Upper lobe of left lung (tissue), 6 donors: Measurements from ENCODE around the gene TNXB. TPM values are rescaled to one million over a fixed set of nuclear protein-coding genes. Genes with fewer than 3 reads are reported as not detected.

Experiments
- ATAC-seq, 2 donors: fragments of 200-7000 bp; cut with Tn5 transposase; one replicate each; pipeline ENCODE4 v1.9.1; 2022; ENCODE audit warnings: mild to moderate bottlenecking in 2 of 2, moderate library complexity in 2 of 2; ENCODE audit not compliant: low FRiP score in 2 of 2
- DNase-seq, 2 donors: peaks; one replicate each; pipeline ENCODE4 v3.0.0-alpha.2; 2019 to 2020
- H3K27ac ChIP-seq, 4 donors: fragments of 200-600 bp; sonication (generic); one replicate each; pipeline ENCODE4 v1.5.1; 2016 to 2019
- H3K27me3 ChIP-seq, 4 donors: fragments of 200-600 bp; sonication (generic); one replicate each; pipeline ENCODE4 v1.5.1; 2017 to 2019
- H3K36me3 ChIP-seq, 4 donors: fragments of 200-600 bp; sonication (generic); one replicate each; pipeline ENCODE4 v1.5.1; 2016 to 2019
- H3K4me1 ChIP-seq, 4 donors: fragments of 200-600 bp; sonication (generic); one replicate each; pipeline ENCODE4 v1.5.1; 2018 to 2019
- H3K4me3 ChIP-seq, 4 donors: fragments of 200-600 bp; sonication (generic); one replicate each; pipeline ENCODE4 v1.5.1; 2017 to 2019; ENCODE audit warnings: mild to moderate bottlenecking in 2 of 4, moderate library complexity in 1 of 4
- H3K9me3 ChIP-seq, 4 donors: fragments of 200-600 bp; sonication (generic); one replicate each; pipeline ENCODE4 v1.5.1; 2018 to 2019
- CTCF ChIP-seq, 6 experiments: fragments of 450-650 bp in 4 of 6; fragments of 200-600 bp in 2 of 6; sonication (generic) in 2 of 6; IDR thresholded peaks; one replicate each; pipeline ENCODE4 v1.5.1; 2016 to 2019; ENCODE audit warnings: antibody characterized with exemption in 6 of 6
- EP300 ChIP-seq, 4 donors: sonication (generic); formaldehyde crosslinking; IDR thresholded peaks; one replicate each; pipeline ENCODE4 v1.5.1; 2017; ENCODE audit warnings: antibody characterized with exemption in 4 of 4, control low read depth in 2 of 4
- POLR2A ChIP-seq, 4 donors: fragments of 450-650 bp; IDR thresholded peaks; one replicate each; pipeline ENCODE4 v1.5.1; 2016 to 2017; ENCODE audit warnings: antibody characterized with exemption in 4 of 4, mild to moderate bottlenecking in 2 of 4
- POLR2AphosphoS5 ChIP-seq, 2 donors: sonication (generic); formaldehyde crosslinking; IDR thresholded peaks; one replicate each; pipeline ENCODE4 v1.5.1; 2017; ENCODE audit warnings: antibody characterized with exemption in 2 of 2
- WGBS, 2 donors: methylation state at CpG; one replicate each; pipeline ENCODE4 v1.1.5; 2017 to 2018; 5-methylcytosine and 5-hydroxymethylcytosine counted together
- total RNA-seq, 6 donors: library from RNA; depleted of rRNA in 4 of 6; stranded (reverse); fragments of >200 nt in 4 of 6; gene quantifications; one replicate each; pipeline versions ENCODE4 v1.1.0 to v1.2.1, GENCODE V29; 2016 to 2021
- donor health status: DM: no; HTN: no; CAD: no; lungs with moderate emphysema.
- donor health status: DM: no; HTN: yes; CAD: no; lungs with severe emphysema.

Gene TNXB
- total RNA-seq, 6 donors from 2014 or later, result 58.1 to 206 (median 151) TPM

GRCh38 chr6:32096394-32097258, 12.5 kb downstream of the TNXB start:
- H3K4me3 ChIP-seq, result peak overlapping the region in 2 of 4 donors; percentile 2 to 13
- H3K27ac ChIP-seq, result peak overlapping the region in 1 of 4 donors; percentile 19
- WGBS, 2 donors, result 52 to 79% methylated on average over 12 to 62 of the region's 90 CpGs
- H3K36me3 ChIP-seq, result peaks cover 0 to 42% (median 12%) of the 10 kb centered on the region in 4 donors
- H3K27me3 ChIP-seq, result peaks cover 0 to 8% (median 0%) of the 10 kb centered on the region in 4 donors
- DNase-seq, result peak in 1 of 2 donors; percentile 85
- peak; percentile 5 to 9 for ATAC-seq
- H3K9me3 ChIP-seq, result no peaks in the 10 kb centered on the region
- peaks cover 16 to 35% (median 21%) of the 10 kb centered on the region in 4 donors for H3K4me1 ChIP-seq
- TF ChIP-seq POLR2A (IDR thresholded peaks at IDR 0.05), result no peak
- TF ChIP-seq EP300 (IDR thresholded peaks at IDR 0.05), result no peak
- no peak for TF ChIP-seq POLR2AphosphoS5 (IDR thresholded peaks at IDR 0.05)
- peak in 1 of 6 experiments; percentile 12 for TF ChIP-seq CTCF (IDR thresholded peaks at IDR 0.05)

DNA sequence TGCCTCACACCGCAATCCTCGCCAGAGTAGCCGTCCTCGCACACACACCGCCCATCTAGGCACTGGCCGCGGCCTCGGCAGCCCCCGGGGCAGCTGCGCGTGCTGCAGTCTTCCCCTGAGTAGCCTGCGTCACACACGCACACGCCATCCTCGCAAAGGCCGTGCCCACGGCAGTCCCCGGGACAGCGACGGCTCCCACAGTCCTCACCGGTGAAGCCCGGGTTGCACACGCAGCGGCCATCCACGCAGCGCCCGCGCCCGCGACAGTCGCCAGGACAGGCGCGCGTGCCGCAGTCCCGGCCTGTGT, 13.1 kb downstream of the TNXB start:
- ATAC-seq (no peak), DNase-seq (no peak)
- 42% methylated on average over 11 to 26 of the region's 36 CpGs for WGBS, 2 donors
- no peaks in the 10 kb centered on the region for H3K9me3 ChIP-seq
- H3K4me1 ChIP-seq, result peaks cover 18 to 37% (median 22%) of the 10 kb centered on the region in 4 donors
- TF ChIP-seq POLR2A (IDR thresholded peaks at IDR 0.05) (no peak), POLR2AphosphoS5 (IDR thresholded peaks at IDR 0.05) (no peak), CTCF (IDR thresholded peaks at IDR 0.05) (no peak), EP300 (IDR thresholded peaks at IDR 0.05) (no peak)
- H3K27me3 ChIP-seq, result peaks cover 0 to 8% (median 0%) of the 10 kb centered on the region in 4 donors
- peak overlapping the region in 2 of 4 donors; percentile 2 to 13 for H3K4me3 ChIP-seq
- no peak overlapping the region for H3K27ac ChIP-seq
- H3K36me3 ChIP-seq, result peaks cover 0 to 42% (median 12%) of the 10 kb centered on the region in 4 donors

DNA sequence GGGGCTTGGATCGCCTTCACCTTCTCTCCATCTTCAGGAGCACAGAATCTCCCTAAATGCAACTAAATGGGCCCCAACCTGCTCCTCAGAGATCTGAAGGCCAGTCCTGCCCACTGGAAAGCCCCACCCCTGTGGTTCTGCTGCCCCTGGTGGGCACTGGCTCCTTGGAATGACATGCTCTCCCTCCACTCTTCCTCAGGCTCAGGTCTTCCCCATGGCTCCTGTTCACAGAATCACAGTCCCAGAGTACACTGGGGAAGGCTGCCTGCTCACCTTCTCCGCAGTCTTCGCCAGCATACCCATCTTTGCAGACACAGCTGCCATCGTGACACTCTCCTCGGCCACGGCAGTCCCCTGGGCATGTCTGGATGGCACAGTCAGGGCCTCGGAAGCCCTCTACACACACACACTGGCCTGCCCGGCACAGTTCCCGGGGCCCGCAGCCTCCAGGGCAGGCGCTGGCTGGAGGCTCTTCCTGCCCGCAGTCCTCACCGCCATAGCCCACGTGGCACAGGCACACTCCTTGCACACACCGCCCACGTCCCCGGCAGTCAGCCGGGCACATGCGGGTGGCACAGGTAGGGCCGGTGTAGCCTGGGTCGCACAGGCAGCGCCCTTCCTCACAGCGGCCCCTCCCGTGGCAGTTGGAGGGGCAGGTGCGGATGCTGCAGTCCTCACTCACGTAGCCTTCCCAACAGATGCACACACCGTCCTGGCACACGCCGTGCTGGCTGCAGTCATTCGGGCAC, 13.6 kb downstream of the TNXB start:
- peak in 1 of 2 donors; percentile 79 for DNase-seq
- no peak for TF ChIP-seq POLR2A (IDR thresholded peaks at IDR 0.05)
- TF ChIP-seq CTCF (IDR thresholded peaks at IDR 0.05), result no peak
- TF ChIP-seq EP300 (IDR thresholded peaks at IDR 0.05), result no peak
- no peak for TF ChIP-seq POLR2AphosphoS5 (IDR thresholded peaks at IDR 0.05)
- Histone ChIP-seq H3K4me3 (peak overlapping the region in 1 of 4 donors; percentile 2), H3K27ac (peak overlapping the region in 1 of 4 donors; percentile 36), H3K36me3 (peaks cover 0 to 40% (median 12%) of the 10 kb centered on the region in 4 donors), H3K4me1 (peaks cover 18 to 37% (median 22%) of the 10 kb centered on the region in 4 donors), H3K9me3 (no peaks in the 10 kb centered on the region), H3K27me3 (peaks cover 0 to 8% (median 0%) of the 10 kb centered on the region in 4 donors)
- ATAC-seq, result peak in 1 of 2 donors; percentile 3
- WGBS, 2 donors, result 79 to 89% methylated on average over 7 to 22 of the region's 30 CpGs

GRCh38 chr6:32092760-32093497, 16.2 kb downstream of the TNXB start:
- peak in 1 of 2 donors; percentile 4 for ATAC-seq
- Histone ChIP-seq H3K4me3 (no peak overlapping the region), H3K9me3 (no peaks in the 10 kb centered on the region), H3K27ac (peak overlapping the region; percentile 45 to 63 (median 50)), H3K4me1 (peaks cover 21 to 40% (median 24%) of the 10 kb centered on the region in 4 donors), H3K36me3 (peaks cover 0 to 44% (median 12%) of the 10 kb centered on the region in 4 donors), H3K27me3 (peaks cover 0 to 8% (median 0%) of the 10 kb centered on the region in 4 donors)
- 32 to 35% methylated on average over 8 of the region's 8 CpGs for WGBS, 2 donors
- no peak for DNase-seq
- no peak for TF ChIP-seq POLR2AphosphoS5 (IDR thresholded peaks at IDR 0.05)
- TF ChIP-seq EP300 (IDR thresholded peaks at IDR 0.05), result no peak
- TF ChIP-seq POLR2A (IDR thresholded peaks at IDR 0.05), result no peak
- no peak for TF ChIP-seq CTCF (IDR thresholded peaks at IDR 0.05)
